Umbilical cord (tissue), 2 donors: Measurements from ENCODE around the gene TRAF1. TPM values are rescaled to one million over a fixed set of nuclear protein-coding genes. Genes with fewer than 3 reads are reported as not detected.

ENCODE experiments used
- DNase-seq: peaks from one replicate; pipeline ENCODE4 v3.0.0-alpha.2; 2015; ENCODE audit warnings: low spot score
- total RNA-seq: library from RNA; depleted of rRNA; stranded (reverse); fragments of >200 nt; gene quantifications from one replicate; pipeline ENCODE4 v1.2.3, GENCODE V29; 2014; ENCODE audit warnings: low replicate concordance; ENCODE audit not compliant: insufficient read depth

TRAF1 gene
- total RNA-seq, 1 donor from 2014 or later: 12.5 TPM

DNA sequence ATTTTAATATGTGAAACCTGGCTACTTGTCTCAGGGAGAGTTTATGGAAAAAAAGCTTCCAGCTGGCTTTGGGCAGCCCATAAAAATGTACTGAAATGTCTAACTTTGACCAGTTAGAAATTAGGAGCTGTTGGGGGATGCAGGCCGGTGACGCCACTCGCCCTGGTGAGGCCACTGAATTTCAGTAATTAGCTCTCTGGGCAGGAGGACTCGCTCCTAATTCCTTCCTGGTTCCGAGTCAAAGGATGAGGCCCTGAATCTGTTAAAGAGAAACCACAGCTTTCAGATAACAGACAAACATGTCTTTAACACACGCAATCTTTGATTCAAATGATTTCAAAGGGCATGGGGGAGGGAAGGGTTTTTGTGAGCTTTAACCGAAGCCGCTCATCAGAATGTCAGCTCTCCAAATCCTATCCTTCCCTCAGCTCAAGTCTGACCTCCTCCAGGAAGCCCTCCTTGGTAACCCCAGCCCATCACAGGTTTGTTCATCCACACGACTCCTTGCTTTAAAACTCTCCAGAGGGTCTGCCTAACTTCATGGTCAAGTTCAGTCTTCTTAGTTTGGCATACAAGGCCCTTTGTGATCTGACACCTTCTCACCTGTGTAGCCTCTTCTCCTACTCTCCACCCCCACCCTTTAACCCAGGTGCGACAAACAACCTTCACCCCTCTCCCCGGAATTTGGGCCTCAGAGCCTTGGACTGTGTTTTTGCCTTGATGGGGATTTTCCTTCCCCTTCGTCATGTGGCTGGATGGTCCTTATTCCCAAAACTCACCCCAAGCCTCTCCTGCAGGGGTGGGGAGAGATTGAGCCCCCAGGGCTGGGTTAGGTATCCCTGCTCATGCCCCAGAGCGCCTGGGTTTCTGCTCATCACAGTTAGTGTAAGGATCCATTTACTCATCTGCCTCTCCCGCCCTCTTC, 36.0 kb downstream of the TRAF1 start:
- DNase-seq: peak; percentile 94

DNA sequence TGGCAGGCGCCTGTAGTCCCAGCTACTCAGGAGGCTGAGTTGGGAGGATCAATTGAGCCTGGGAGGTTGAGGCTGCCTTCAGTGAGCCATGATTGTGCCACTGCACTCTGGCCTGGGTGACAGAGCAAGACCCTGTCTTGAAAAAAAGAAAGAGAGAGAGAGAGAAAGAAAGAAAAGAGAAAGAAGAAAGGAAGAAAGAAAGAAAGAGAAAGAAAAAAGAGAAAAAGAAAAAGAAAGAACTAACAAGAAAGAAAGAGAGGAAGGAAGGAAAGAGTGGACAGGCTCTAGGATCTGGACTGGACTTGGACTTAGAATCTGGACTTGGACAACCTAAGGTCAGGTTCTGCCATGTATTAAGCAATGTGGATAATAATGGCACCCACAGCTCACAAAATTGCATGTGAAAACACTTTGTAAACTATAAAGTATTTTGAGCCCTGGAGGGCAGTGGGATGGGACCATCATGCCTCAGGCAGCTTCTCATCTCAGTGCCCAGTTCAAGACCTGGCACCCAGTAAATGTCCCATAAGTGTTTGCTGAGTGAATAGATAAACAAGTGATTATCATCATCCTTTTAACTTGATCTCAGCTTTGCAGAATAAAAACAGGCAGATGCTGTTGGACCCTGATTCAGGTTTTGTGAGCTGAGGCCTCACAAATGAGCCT, 36.9 kb downstream of the TRAF1 start:
- DNase-seq: no peak

DNA sequence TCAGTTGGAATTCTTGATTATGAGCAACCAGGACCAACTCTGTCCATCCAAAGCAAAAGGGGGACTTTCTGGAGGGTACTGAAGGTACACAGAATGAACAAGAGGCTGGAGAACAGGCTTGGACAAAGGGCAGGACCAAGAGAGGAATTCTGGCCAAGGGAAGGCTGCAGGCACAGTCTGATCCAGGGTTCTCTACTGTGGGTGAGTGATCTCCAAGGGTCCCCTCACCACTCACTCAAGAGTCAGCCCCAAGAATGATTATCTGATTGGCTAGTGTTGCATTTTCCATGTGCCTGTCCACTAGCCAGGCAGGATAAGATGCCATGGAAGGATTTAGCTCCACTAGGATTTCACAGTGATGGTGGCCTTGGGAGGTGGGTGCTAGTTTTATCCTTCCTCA, 38.0 kb downstream of the TRAF1 start:
- DNase-seq: no peak

DNA sequence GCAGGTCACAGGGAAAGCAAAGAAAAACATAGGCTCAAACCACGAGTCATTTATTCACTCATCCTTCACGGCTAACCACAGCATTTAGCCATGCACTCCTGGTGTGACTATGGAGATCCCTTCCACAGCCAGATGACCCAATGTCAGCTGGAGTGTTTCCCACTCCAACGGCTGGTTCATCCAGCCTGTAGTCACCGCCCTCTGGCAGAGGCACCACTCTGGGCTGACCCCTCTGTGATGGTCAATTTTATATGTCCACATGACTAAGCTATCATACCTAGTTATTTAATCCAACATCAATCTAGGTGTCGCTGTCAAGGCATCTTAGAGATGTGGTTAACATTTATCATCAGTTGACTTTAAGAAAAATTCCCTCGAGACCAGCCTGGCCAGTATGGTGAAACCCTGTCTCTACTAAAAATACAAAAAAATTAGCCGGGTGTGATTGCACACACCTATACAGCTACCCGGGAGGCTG, 40.1 kb downstream of the TRAF1 start:
- peak; percentile 62 for DNase-seq

DNA sequence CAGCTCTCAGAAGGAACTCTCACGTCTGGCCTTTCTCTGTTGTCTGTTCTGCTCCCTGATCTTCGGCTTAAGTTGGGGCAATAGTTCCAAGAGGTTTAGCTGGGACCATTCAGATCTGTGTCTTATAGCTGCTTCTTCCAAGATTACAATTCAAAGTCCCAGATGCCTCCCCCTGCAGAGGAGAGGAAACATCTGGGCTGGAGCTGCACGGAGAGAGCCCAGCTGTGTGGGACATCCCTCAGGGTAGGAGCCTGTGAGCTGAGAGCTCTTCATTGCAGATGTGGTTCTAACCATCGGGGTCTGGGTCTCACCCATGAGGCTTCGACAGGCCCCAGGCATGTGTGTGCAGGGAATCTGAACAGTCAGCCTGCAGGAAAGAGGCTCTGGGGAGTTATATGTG, 40.6 kb downstream of the TRAF1 start:
- DNase-seq: peak; percentile 99

DNA sequence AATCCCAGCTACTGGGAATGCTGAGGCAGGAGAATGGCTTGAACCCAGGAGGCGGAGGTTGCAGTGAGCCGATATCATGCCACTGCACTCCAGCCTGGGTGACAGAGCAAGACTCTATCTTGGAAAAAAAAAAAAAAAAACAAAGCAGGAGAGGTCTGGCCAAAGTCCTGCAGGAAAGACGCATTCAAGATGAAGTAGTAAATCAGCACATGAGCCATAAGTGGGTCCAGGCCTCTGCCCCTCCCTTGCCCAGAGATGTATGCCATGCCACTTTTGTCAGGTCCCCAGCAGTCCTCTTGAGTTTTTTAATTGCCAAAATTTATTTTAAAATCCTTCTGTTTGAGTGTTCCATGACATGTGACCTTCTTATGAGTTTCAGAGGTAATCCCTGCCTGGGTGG, 41.1 kb downstream of the TRAF1 start:
- DNase-seq: no peak

DNA sequence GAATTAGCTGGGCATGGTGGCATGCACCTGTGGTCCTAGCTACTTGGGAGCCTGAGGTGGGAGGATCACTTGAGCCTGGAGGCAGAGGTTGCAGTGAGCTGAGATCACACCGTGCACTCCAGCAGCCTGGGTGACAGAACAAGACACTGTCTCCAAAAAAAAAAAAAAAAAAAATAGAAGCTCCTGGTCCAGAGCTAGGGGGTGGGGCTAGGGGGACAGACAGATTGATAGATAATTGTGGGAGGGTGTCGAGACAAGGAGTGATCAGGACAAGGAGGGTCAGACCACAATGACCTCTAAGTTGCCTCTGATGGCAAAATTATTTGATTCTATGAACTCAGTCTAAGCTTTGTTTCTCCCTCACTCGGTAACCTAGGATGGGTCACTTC, 43.0 kb downstream of the TRAF1 start:
- DNase-seq: no peak

DNA sequence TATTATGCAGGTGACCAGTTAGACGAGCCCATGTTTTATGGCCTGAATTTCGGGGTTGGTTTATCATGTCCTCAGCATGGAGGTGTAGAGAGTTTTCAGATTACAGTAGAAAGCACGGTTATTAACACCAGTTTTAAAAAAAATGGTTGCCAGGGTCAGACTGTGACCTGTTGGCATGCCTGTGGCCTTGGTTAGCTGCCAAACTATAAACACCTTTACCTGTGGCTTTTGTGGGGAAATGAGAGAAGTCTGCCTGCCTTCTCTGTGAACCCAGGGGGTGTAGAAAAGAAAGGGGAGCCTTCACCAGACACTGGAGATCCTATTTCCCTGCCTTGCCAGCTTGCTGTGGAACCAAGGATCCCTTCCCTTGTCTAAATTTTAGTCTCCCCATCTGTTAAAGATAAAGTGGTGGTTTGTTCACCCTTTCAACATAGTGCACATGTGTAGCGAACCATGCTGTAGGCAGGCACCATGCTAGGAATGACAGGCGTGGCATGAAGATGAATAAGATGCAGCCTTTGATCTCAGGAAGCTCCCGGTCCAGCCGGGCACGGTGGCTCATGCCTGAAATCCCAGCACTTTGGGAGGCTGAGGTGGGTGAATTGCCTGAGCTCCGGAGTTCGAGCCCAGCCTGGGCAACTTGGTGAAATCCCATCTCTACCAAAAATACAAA, 43.5 kb downstream of the TRAF1 start:
- DNase-seq: no peak

DNA sequence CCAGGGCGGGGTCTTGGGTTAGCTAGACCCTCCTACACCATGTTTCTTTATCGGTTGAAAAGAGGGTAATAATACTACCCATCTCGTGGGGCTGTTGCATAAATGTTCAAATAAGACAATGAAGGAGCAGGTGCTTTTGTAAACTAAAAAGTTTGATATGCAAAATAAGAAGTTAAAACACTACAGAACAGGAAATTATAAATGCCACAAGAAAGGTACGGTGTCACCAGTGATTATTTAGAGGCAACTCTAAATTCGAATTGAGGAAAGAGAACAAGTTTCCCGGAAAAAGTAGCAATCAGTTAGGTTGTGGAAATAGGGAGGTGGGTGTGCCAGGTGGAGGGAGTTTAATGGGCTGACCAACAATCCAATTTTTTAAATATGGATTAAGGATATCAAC, 47.1 kb downstream of the TRAF1 start:
- DNase-seq: no peak

DNA sequence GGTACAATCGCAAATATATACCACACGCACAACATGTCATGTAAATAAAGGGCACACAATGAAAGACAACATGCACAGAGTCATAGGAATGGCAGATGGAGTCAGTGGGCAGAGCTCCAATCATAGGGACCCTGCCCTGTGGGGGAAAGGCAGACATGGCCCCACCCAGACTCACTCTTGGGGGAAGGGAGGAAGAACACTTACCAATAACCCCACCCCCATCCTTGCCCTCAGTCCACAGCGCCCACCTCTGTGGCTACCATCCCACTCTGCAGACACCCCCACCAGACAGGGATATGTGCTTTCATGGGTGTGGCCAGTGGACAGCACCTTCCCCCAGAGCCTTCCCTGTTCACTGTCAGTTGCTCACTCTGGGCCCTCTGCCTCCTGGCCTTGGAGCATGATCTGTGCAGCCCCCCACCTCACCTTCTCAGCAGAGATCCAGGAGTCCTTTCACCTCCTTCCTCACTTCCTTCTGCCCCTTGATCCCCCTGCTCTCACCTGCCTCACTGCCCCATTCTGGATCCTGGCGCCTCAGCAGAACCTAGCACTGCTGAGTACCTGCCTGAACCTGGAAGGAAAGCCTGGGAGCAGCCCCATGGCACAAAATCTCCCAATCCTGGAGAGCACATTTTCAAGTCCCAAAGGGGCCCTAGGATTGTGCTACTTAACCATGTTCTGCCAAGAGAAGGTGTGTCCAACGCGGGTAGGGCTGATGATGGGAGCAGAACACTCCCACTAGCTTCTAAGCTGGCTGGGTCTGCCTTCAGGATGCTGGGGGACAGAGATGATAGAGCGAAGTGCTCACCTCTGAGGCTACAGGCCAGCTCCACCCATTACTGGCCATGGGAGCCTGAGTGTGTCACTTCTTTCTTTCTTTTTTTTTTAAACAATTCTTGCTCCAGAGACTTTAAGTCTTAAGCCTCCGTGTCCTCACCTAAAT, 48.1 kb downstream of the TRAF1 start:
- no peak for DNase-seq

DNA sequence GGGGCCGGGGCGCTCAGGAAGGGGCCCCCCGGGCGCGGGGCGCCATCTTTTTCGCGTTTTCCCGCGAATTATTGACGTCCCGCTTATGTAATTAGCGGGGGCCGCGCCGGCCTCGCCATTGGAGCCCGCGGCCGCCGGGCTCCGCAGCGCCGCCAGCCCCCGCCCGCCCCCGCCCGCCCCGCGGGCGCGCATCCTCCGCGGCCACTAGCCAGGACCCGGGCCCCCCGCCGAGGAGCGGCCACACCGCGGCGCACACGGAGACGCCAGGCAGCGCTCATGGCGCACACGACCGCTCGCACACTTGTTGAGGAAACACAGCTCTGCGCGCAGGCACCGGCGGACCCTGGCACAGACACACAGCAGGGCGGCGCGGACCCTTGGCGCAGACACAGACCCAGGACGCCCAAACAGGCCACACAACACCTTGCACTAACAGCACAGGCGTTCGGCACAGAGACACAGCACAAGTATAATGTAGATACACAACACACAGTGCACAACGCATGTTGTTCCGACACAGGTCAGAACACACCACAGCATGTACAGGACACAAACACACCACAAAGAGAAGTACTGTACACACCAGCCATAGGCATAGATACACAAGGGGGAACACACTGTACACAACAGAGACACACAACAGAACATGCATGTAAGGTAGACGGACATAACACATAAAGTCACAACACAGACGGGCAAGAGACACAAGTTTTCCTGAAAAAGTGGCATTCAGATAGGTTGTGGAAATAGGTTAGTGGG, 49.1 kb downstream of the TRAF1 start:
- DNase-seq: peak; percentile 58

DNA sequence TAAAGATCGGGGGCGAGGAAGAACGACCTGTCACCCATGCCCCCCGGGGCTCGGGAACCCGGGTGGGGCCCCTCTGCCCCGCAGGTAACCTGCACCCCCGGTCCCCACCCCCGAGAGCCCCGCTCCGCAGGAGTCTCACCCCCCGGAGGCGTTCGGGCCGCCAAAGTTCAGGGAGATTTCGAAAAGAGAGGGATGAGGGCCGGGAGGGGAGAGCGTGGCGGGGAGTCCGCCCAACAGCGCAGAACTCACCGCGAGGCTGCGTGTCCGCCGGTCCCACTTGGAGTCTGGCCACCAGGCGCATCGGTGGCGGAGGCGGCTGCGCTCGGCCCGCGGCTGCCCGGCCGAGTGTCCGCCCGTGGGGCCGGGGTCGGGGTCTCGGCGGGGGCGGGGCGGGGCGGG, 49.8 kb downstream of the TRAF1 start, which contains the start of gene PHF19:
Gene PHF19 (minus strand): TSS at position 347 of the 399 bp plus-strand sequence. CDS start 2,447 bp downstream, outside the sequence.
- no peak for DNase-seq

DNA sequence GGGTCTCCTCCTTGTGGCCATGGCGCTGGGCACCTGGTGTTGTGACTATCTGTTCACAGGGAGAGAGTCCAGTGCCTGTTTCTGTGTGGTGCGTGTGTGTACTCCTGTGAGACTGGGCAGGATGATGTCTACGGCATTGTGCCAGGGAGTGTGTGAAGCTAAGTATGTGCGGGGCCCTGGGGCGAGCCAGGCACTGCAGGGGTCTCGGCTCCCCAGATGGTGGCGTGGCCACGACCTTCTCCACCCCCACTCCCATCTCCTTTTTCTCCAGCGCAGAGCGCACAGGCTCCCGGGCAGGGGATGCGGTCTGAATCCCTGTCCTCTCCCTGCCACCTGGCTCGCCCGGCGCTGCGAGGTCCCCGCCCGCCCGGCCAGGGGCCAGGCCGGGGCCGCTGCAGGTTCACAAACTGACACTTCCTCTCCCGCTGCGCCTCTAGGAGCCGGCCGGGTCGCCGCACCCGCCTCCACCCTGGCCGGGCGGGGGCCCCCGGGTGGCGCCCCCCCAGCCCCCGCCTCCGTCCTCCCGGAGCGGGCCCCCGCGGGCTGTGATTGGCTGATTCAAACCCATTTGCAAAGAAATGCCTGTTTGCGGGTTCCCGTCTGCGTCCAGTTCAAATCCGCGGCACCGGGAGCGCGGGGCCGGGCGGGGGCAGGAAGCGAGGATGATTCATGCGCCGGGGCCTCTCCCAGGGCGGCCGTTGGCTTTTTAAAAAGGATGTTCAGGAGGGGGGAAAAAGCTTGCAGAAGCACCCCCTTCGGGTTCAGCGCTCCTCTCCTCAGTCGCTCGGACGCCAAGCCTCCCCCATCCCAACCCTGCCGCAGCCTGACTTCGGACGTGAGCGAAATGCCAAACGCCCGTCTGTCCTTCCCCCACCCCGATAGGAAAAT, 50.4 kb downstream of the TRAF1 start:
- peak; percentile 92 for DNase-seq

DNA sequence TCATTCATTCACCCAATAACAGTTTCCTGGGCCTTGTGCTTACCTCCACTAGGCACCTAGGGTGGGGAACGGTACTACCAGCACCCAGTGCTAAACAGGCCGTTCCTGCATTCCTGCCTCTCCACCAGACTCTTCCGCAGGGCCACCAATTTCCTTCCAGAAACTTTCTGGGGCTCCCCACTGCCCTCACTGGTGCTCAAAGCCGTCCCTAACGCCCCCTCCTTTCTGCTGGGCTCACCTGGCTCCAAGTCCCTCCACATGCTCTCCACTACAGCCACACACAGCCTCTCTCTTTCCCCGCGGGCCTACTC, 51.0 kb downstream of the TRAF1 start:
- no peak for DNase-seq

DNA sequence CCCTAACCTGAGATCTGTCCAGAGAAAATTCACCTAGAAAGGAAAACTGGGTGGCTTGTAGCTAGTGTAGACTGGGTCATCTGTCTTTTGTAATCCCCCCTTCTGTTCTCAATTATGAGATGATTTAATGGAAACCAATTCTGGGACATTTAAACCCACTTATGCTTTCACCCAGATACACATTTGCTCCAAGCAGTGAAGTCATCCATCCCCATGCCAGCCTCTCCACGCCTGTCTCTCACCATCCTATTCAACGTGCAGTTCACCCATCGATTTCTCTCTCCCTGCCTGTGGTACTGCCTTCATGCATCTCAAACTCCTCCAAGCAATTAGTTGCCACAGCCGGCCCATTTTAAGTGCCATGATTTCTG, 51.4 kb downstream of the TRAF1 start:
- DNase-seq: no peak

DNA sequence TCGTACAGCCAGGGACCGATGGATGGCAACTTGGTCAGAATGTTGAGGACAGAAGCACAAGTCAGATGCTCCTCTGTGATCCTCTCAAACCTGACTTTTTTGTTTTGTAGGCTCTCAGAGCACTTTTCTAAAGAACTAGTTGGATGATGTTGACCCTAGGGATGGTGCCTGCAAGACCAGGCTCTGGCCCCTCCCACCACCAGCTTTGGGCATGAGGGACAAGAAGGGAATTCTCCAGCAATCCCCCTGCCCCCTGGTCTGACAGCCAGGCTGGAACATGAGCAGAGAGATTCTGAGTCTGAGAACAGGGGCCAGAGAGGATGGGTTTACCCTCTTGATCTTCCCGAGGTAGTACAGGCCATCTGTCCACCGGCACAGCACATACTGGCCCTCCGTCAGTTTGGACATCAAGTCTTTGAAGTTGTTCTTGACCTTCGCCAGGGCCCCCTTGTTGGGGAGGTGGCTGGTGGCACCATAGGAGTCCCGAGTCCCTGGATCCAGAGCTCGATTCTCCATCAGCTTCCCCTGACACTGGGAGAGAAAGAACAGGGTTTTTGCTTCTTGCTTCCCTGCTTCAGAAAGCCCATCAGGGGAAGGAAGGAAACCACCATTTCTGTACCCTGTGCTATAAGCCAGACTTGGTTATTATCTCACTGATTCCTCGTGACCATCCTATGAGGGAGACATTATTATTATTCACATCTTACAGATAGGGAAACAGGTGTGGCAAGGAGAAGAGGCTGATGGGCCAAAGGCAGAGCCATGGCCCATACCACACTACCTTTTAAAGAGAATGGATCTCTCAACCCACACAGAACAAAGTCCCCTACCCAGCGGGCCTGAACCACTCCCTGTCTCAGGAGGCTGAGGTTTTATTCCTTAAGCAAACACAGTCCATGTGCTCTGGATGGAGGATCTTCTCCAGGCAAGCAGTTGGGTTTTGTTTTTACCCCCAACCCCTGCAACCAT, 52.1 kb downstream of the TRAF1 start:
- no peak for DNase-seq

DNA sequence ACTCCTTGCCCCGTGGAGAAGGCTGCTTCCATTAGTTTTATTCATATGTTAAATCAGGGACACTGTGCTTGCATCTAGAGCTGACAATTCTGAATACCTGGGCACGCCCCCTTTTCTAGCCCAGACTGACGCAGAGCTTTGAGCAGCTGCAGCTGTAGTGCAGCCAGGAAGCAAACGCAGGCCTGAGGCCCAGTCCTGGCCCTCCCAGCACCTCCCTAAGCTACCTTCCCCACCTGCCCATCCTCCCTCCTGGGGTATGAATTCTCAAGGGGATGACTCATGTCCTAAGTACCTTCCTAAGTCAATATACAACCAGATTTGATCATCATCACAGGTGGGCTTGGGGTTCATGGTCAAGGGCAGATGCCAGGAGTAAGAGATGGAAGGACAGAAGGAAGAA, 53.1 kb downstream of the TRAF1 start:
- no peak for DNase-seq

DNA sequence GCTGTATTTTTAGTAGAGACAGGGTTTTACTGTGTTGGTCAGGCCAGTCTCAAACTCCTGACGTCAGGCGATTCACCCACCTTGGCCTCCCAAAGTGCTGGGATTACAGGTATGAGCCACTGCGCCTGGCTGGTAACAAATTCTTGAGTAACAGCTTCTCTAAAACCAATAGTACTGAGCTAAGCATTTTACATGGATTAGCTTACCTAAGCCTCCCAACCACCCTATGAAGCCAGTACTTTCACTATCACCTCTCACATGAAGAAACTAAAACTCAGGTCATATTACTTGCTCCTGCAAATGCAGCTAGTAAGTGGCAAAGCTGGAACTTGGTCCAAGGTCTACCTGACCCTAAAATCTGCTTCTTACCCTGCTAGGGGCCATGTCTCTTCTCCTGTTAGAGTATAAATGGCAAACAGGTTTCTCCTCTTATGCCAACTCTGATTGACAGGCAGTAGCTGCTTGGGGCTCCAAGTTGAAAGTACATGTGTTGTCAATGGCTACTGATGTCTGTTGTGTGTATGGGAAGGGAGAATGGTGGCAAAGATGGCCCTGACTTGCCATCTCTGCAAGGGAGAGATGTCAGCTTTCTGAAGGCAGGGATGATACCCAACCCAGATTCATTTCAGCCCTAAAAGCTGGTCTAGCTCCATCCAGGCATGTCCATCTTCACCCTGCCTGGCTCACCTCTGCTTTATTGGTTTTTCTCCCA, 53.6 kb downstream of the TRAF1 start:
- DNase-seq: no peak
